Mucosa of descending colon (tissue), 3 donors: Measurements from ENCODE around the gene NT5DC1. TPM values are rescaled to one million over a fixed set of nuclear protein-coding genes. Genes with fewer than 3 reads are reported as not detected.

Experiments used
- ATAC-seq: fragments of 200-7000 bp; cut with Tn5 transposase; one replicate; pipeline ENCODE4 v1.9.1; 2020; ENCODE audit warnings: mild to moderate bottlenecking, moderate library complexity
- DNase-seq, 3 donors: peaks; one replicate each; pipeline ENCODE4 v3.0.0-alpha.2; 2020
- H3K36me3 ChIP-seq: fragments of 200-600 bp; one replicate; pipeline ENCODE4 v1.8.0; 2021; ENCODE audit warnings: low read depth, mild to moderate bottlenecking
- H3K4me1 ChIP-seq: fragments of 200-600 bp; one replicate; pipeline ENCODE4 v1.8.0; 2021; ENCODE audit warnings: low read depth, mild to moderate bottlenecking
- H3K4me3 ChIP-seq: fragments of 200-600 bp; one replicate; pipeline ENCODE4 v1.8.0; 2021; ENCODE audit warnings: mild to moderate bottlenecking
- H3K9me3 ChIP-seq: fragments of 200-600 bp; one replicate; pipeline ENCODE4 v1.8.0; 2021; ENCODE audit warnings: mild to moderate bottlenecking
- intact Hi-C, 2 donors: fragments of 100-400 bp; cut with DNase I in 1 of 2; cut with micrococcal nuclease in 1 of 2; formaldehyde crosslinking; loops; one replicate each; pipeline versions ENCODE4 v1.11.0 to v1.11.1; 2022; cut with DNase I, micrococcal nuclease
- total RNA-seq, 3 donors: library from RNA; stranded (reverse); fragmentation: NEBNext Ultra II Directional in 2 of 3; extraction: Animal tissue kit (Norgen Biotek cat#: 25700) in 2 of 3; gene quantifications; one replicate each; pipeline versions ENCODE4 v1.2.1 to v1.2.4, GENCODE V29; 2021 to 2023
- TF ChIP-seq, protein P1 (sequence below): fragments of 200-600 bp; IDR thresholded peaks from one replicate; pipeline ENCODE4 v1.8.0; 2022; ENCODE audit warnings: antibody characterized with exemption, mild to moderate bottlenecking
- donor health status: DM: no; HTN: no; CAD: no; lungs with moderate emphysema.
- donor health status: DM: no; HTN: no; CAD: no.
- donor health status: DM: no; HTN: yes; CAD: no.

Gene NT5DC1
- total RNA-seq, 3 donors from 2014 or later = 32.6 to 49.6 (median 43.2) TPM

DNA sequence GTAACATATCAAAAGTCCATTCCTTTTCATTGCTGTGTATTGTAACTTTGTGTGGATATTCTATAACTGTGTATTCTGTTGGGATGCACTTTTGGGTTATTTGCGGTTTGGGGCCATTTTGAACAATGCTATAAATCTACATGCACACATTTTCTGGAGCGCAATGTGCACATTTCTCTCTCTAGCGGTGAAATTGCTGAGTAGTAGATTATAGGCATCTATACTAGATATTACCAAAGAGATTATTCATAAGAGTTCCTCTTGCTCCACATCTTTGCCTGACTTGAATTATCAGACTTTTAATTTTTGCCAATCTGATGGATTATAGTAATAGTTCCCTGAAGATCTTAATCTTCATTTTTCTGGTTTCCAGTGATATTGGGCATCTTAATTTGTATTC lies 21.7 kb upstream of the NT5DC1 start:
- H3K4me3 ChIP-seq = no peak overlapping the region
- TF ChIP-seq, protein P1, sequence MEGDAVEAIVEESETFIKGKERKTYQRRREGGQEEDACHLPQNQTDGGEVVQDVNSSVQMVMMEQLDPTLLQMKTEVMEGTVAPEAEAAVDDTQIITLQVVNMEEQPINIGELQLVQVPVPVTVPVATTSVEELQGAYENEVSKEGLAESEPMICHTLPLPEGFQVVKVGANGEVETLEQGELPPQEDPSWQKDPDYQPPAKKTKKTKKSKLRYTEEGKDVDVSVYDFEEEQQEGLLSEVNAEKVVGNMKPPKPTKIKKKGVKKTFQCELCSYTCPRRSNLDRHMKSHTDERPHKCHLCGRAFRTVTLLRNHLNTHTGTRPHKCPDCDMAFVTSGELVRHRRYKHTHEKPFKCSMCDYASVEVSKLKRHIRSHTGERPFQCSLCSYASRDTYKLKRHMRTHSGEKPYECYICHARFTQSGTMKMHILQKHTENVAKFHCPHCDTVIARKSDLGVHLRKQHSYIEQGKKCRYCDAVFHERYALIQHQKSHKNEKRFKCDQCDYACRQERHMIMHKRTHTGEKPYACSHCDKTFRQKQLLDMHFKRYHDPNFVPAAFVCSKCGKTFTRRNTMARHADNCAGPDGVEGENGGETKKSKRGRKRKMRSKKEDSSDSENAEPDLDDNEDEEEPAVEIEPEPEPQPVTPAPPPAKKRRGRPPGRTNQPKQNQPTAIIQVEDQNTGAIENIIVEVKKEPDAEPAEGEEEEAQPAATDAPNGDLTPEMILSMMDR = no peak
- H3K36me3 ChIP-seq = no peaks in the 10 kb centered on the region
- no peaks in the 10 kb centered on the region for H3K4me1 ChIP-seq
- ATAC-seq (no peak), DNase-seq (no peak)
- intact Hi-C loops = no loop called here
- H3K9me3 ChIP-seq = no peaks in the 10 kb centered on the region

DNA sequence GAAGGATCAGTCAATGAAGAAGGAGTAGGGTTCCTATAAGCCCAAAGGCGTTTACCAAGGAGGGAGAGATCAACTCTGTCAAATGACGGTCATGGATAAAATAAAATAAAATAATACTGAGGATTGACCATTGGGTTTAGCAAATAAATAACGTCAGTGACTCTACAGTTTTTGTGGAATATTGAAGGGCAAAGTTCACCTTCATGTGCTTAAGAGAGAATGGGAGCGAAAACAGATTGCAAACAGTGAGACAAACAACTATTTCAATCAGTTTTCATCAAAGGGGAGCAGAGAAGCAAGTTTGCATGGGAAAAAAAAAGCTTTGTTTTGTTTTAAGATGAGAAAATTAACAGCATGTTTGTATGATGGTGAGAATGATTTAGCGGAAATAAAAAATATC lies 17.6 kb upstream of the NT5DC1 start:
- intact Hi-C loops = no loop called here
- no peak for DNase-seq
- TF ChIP-seq, protein P1 = no peak
- Histone ChIP-seq H3K4me1 (no peaks in the 10 kb centered on the region), H3K4me3 (no peak overlapping the region), H3K36me3 (no peaks in the 10 kb centered on the region), H3K9me3 (no peaks in the 10 kb centered on the region)
- ATAC-seq = no peak

DNA sequence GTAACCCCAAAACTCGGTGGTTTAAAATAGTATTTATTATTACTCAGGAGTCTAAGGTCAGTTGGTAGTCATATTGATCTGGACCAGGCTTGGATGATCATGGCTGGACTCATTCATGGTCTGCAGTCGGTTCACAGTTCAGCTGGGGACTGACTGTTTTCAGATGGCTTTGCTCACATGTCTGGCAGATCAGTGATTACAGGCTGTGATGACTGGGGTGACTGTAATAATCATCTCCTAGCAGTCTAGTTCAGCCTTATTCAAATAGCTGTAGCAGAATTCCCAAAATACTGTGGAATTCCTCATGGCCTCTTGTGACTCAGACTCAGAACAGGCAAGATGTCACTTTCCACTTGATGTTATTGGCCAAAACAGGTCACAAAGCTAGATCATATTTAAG lies 16.4 kb upstream of the NT5DC1 start:
- intact Hi-C loops = no loop called here
- no peak for ATAC-seq
- TF ChIP-seq, protein P1 = no peak

DNA sequence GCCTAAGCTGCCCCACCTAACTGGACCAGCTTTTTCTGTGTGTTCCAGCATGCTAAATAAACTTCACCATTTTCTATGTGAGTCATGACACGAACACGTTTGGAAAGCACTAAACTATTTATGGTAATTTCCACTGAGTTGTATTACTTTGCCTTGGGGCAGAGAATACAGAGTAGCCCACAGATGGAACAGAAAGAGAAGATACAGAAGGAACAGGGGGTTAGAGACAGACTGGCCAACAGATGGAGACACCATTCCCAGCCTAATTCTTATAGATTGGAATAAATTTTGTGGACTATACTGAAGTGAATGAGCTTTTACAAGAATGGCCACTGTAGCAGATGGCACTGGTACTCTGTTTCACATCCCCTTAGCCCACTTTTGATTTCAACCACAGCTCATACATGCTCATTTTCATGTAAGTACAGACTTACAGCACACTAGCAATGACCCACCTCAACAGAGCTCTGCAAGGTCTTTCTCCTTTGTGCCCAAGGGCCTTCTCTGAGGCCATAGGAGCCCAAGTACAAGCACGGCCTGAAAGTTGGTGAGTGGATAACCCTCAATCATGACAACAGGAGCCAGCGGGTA lies 13.1 kb upstream of the NT5DC1 start:
- H3K4me3 ChIP-seq = no peak overlapping the region
- ATAC-seq (peak; percentile 61), DNase-seq (no peak)
- TF ChIP-seq, protein P1 = no peak
- no peaks in the 10 kb centered on the region for H3K36me3 ChIP-seq
- no peaks in the 10 kb centered on the region for H3K9me3 ChIP-seq
- intact Hi-C loops = no loop called here
- no peaks in the 10 kb centered on the region for H3K4me1 ChIP-seq

More for the DNA sequence above, 16.4 kb upstream of the NT5DC1 start:
- Histone ChIP-seq H3K4me1 (no peaks in the 10 kb centered on the region), H3K9me3 (no peaks in the 10 kb centered on the region), H3K36me3 (no peaks in the 10 kb centered on the region), H3K4me3 (no peak overlapping the region)
- no peak for DNase-seq

DNA sequence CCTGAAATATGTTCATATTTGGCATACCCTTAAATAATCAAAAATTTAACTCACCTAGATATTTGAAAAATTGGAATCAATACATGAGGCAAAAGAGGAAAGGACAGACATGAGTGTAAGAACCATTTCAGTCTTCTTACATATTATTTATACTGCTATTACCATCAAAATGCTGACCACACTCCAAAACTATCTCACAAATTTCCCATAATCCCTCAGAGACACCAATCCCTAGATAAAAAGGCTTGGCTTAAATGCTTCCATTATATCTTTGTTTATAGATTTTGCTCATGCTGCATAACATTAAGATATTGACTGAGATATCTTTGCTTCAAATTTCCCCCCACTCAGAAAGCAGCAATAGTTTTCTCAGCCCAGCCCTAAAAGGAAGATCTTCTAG lies 11.7 kb upstream of the NT5DC1 start:
- no peaks in the 10 kb centered on the region for H3K4me1 ChIP-seq
- ATAC-seq (no peak), DNase-seq (no peak)
- H3K4me3 ChIP-seq = no peak overlapping the region
- H3K9me3 ChIP-seq = no peaks in the 10 kb centered on the region
- TF ChIP-seq, protein P1 = no peak
- intact Hi-C loops = no loop called here
- no peaks in the 10 kb centered on the region for H3K36me3 ChIP-seq

DNA sequence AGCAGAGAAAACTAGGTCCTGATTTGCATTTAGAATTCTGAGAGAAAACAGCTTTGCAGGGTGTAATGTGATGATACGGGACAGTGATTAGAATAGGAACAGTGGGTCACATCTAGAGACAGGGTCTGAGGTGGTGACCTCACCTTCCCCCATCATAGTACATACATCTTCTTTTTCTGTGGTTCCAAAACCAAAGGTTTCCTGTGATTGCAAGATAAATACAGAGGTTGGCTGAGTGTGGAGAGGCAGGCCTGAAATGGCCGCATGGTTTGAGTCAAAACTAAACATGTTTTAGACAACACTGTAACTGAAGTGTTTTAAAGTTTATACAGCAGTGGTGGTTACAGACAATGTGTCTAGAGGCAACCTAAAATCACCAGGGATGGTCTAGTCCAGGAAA lies 10.4 kb upstream of the NT5DC1 start:
- TF ChIP-seq, protein P1 = no peak
- Histone ChIP-seq H3K4me1 (no peaks in the 10 kb centered on the region), H3K36me3 (no peaks in the 10 kb centered on the region), H3K9me3 (no peaks in the 10 kb centered on the region), H3K4me3 (no peak overlapping the region)
- DNase-seq (no peak), ATAC-seq (no peak)
- intact Hi-C loops = no loop called here
